GM23338 (cell line): Measurements from ENCODE around the gene TMCO4.

Source experiments
- CREB1 ChIP-seq: fragments of 250-450 bp; sonication (Bioruptor Pico); IDR thresholded peaks from 2 replicates; pipeline ENCODE4 v1.5.0; 2020; ENCODE audit warnings: low read depth, mild to moderate bottlenecking, moderate library complexity
- EZH2phosphoT487 ChIP-seq: fragments of 200-600 bp; sonication (generic); IDR thresholded peaks from one replicate; pipeline ENCODE4 v1.8.1; 2018; ENCODE audit warnings: antibody characterized with exemption; ENCODE audit not compliant: unreplicated experiment
- POLR2AphosphoS5 ChIP-seq: IDR thresholded peaks from 2 replicates; pipeline ENCODE4 v1.6.1; 2016; ENCODE audit warnings: antibody characterized with exemption, low read depth
- TF ChIP-seq, protein P1 (sequence below), 2 experiments: fragments of 200-600 bp in 1 of 2; sonication (generic) in 1 of 2; conservative IDR thresholded peaks; 2 replicates each; pipeline versions ENCODE4 v1.5.1 to v1.6.1; 2016 to 2017; ENCODE audit warnings: antibody characterized with exemption in 2 of 2, low read depth in 2 of 2, mild to moderate bottlenecking in 2 of 2, moderate library complexity in 1 of 2
- TF ChIP-seq, protein P2 (sequence below): IDR thresholded peaks from one replicate; pipeline ENCODE4 v1.6.1; 2018; ENCODE audit warnings: antibody characterized with exemption; ENCODE audit not compliant: unreplicated experiment

DNA sequence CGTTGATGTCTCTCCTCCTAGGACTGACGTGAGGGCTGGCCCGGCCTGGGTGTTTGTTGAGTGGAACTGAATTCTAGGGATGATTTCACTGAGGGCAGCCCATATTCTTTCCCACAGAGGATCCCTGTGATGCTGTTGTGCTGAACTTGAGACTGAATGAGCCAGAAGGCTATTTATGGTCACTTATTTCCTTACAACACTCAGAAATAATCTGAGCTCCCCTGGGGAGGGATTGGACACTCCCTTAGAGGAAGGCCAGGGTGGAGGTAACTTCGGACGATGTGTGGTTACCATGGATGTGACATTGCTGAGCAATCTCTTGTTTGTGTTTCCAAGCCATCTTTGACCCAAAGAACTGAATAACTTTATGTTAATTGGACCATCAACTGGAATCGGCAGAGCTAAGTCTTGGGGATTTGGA, 5.1 kb upstream of the TMCO4 start:
- no peak for TF ChIP-seq CREB1
- TF ChIP-seq, protein P1, sequence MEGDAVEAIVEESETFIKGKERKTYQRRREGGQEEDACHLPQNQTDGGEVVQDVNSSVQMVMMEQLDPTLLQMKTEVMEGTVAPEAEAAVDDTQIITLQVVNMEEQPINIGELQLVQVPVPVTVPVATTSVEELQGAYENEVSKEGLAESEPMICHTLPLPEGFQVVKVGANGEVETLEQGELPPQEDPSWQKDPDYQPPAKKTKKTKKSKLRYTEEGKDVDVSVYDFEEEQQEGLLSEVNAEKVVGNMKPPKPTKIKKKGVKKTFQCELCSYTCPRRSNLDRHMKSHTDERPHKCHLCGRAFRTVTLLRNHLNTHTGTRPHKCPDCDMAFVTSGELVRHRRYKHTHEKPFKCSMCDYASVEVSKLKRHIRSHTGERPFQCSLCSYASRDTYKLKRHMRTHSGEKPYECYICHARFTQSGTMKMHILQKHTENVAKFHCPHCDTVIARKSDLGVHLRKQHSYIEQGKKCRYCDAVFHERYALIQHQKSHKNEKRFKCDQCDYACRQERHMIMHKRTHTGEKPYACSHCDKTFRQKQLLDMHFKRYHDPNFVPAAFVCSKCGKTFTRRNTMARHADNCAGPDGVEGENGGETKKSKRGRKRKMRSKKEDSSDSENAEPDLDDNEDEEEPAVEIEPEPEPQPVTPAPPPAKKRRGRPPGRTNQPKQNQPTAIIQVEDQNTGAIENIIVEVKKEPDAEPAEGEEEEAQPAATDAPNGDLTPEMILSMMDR (conservative IDR thresholded peaks at IDR 0.05; ENCODE audit: low read depth in 2 of 2), result no peak
- no peak for TF ChIP-seq EZH2phosphoT487
- TF ChIP-seq POLR2AphosphoS5, result no peak
- TF ChIP-seq, protein P2, sequence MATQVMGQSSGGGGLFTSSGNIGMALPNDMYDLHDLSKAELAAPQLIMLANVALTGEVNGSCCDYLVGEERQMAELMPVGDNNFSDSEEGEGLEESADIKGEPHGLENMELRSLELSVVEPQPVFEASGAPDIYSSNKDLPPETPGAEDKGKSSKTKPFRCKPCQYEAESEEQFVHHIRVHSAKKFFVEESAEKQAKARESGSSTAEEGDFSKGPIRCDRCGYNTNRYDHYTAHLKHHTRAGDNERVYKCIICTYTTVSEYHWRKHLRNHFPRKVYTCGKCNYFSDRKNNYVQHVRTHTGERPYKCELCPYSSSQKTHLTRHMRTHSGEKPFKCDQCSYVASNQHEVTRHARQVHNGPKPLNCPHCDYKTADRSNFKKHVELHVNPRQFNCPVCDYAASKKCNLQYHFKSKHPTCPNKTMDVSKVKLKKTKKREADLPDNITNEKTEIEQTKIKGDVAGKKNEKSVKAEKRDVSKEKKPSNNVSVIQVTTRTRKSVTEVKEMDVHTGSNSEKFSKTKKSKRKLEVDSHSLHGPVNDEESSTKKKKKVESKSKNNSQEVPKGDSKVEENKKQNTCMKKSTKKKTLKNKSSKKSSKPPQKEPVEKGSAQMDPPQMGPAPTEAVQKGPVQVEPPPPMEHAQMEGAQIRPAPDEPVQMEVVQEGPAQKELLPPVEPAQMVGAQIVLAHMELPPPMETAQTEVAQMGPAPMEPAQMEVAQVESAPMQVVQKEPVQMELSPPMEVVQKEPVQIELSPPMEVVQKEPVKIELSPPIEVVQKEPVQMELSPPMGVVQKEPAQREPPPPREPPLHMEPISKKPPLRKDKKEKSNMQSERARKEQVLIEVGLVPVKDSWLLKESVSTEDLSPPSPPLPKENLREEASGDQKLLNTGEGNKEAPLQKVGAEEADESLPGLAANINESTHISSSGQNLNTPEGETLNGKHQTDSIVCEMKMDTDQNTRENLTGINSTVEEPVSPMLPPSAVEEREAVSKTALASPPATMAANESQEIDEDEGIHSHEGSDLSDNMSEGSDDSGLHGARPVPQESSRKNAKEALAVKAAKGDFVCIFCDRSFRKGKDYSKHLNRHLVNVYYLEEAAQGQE, result no peak
